ENCODE results near the gene HDAC4.
A peak's percentile ranks its signal among the peaks of the same experiment; 100 is the strongest.

Gene HDAC4

DNA sequence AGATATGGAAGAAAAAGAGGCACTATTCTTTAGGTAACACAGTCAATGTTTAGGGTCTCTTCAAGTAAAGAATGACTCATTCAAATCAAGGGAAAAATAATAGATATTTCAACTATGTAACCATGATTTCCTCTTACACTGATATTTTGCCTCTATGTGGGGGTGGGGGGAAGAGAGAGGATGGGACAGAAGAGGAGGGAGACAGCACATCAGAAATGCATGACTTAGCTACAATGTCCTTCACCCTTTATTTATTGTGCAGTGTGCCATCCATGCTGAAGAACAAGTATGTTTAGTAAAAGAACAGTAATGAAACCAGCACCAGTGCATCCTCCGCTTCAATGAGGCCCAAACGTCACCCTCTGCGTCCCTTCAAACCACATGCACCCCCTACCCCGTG is 204.8 kb downstream of the HDAC4 start:
- DNase-seq: no peak

DNA sequence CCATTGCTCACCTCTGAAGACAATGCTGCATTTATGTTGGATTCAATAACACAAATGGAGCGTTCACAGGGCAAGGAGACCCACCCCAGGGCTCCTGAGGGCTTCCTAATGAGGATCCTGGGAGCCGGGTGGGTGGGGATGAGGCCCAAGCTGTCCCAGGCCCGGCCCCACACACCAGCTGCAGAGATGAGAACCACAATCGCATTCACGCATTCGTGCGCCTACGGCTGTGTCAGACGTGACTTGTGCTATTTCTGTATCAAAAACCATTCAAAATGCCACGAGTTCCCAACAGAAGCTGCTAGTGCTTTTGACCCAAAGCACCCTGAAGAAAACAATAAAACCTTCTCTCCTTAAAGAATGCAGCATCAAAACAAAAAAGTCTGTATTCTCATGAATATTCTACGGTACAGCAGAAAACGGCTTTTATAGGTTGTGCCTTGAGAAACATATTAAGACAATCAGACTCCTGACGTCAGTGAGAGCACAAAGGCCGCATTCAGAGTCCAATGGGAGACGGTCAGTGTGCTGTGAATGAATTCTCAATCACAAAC is 205.4 kb downstream of the HDAC4 start:
- DNase-seq: no peak

DNA sequence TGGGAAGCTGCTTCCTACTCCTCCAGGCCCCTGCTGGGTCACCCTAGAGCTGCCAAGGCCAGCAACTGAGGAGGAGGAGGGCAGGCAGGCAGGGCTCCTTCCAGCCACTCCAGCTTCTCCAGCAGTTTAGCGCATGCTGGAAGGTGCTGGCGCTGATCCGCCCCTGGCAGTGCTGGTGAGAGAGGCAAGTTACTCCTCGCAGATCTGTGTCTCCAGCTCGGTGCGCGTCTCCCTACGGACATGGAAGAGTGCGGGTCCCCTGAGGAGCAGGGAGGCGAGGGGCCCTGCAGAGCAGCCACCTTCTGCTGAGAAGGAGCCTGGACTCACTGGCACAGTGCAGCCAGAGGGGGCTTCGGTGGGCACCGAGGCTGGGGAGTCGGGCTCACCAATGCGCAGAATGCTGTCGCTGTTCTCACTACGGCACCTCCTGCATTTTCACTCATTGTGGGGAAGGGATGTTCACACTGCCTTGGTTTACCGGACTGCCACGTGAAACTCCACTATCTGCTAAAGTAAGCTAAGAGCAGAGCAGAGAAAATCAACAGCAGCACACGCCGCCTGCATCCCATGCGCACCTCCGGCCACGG is 206.0 kb downstream of the HDAC4 start:
- no peak for DNase-seq

DNA sequence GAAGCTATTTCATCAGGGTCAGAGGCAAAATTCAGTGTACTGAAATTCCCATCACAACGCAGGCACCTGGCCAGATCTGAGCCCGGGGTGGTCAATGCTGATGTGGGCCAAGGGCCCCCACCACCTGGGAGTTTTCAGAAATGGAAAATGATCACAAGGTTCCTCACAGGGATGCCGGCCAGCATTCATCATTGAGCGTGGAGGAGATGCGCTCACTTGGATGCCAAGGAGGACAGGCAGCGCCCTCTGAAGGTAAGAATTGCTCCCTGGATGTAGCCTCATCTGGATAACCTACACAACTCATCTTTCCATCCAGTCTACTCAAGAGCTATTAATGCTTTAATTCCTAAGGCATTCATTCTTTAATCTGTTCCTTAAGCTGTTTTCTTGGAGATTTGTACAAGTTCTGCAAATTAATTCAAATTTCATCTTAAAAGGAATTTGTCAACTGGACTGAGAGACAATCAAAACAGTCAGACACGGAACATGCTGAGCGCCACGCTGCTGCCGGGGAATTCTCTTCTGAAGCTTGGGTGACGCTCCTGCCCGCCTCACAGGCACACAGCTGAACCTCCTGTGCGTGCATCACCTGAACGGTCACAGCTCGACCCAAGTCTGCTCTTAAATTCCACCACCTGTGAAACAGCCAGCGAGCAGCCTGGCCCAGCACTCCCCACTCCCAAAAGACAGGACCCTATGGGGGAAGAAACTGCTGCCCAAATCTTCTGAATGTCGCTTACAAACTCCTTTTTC is 206.7 kb downstream of the HDAC4 start:
- DNase-seq: peak in 1 of 2 donors; percentile 3

DNA sequence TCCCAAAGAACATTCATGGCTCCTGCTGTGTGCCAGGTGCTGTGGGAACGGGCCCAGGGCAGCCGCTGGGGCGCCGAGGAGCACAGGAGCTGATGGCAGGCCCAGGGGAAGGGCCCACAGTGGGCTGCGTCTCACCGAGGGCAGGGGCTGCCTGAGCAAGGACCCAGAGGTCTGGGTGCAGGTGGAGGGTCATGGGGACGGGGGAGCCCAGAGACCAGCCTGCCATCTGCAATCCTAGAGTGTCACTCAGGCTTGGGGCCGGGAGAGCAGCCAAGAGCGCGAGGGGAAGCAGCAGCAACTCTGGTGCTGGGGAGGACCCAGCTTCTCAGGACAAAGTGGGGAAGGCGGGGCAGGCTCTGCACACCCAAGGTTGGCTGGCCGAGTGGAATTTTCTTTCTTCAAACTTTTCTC is 207.4 kb downstream of the HDAC4 start:
- peak in 1 of 2 donors; percentile 4 for DNase-seq

DNA sequence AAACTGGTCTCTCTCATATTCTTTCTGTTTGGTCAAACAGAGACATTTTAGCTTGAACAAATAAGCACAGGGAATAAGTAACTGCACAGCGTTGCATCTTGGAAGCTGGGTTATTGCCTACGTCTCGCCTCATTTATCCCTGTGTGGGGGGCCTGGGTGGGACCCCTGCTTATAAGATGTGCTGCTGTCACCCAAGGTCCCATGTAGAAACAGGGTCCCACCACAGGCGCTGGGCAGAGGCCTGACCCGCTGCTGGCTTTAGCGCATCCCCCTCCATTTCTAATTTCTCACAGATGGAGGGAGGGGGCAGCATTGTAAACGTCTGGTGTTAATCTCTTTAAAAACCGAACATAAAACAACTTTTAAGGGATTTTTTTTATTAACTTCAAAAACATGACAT is 207.8 kb downstream of the HDAC4 start:
- DNase-seq: peak in 1 of 2 donors; percentile 4

DNA sequence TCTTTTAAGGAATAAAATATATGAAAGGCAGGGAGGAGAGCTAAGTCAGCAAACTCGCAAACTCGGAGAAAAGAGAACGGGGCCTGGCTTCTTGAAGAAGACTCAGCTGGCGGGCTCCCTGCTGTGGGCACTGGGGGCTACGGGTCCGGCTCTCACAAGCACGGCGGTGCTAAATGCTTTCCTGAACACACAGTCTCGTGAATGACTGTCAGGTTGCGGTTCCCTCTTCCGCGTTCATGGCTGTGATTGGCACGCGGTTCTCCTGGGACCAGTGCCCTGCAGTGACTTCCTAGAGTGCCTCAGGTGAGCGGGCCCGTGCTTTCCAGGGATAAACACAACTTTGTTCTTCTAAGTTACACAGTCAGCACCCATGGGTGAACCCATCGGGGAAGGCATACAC is 208.4 kb downstream of the HDAC4 start:
- peak in 1 of 2 donors; percentile 8 for DNase-seq

DNA sequence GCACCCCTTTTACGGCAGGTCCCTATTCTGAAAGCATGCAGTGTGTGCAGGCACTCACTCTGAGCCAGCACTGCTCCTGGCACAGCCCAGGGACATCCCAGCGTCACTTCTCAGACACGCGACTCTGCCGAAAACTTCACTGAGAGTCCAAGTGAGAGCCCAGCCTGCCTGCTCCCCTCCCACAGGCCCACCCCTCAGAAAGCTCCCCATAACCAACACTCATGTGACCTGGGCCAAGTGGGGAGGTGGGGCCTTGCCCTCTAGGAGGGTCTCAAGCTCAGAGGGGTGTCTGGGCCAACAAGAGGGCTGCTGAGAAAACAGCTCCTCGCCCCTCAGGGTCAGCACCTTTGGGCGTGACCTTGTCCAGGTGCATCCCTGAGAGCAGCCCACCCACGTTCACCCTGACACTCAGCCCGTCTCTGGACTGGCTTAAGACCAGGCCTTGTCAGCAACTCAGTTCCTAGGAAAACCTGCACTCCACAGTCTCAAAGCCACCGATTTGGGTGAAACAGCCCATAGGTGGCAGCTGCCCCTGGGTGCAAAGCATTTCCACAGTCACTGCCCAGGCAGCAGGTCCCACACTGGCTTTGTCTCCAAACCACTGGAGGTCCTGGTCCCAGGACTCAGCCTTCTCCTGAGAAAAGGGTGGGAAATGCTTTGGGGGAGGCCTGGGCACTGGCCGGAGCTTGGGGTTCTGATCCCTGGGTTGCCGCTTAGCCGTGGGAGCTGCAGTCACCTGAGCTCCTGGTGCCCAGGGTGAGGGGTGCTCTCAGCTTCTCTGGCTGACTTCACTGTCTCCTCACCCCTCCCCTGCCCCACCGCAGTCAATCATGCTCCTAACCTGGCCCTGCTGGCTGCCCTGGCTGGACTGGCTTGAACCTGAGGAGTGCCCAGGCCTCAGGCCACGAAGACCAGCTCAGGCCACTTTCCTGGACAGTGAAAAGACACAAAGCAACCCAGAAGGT is 209.6 kb downstream of the HDAC4 start:
- peak in 1 of 2 donors; percentile 10 for DNase-seq

DNA sequence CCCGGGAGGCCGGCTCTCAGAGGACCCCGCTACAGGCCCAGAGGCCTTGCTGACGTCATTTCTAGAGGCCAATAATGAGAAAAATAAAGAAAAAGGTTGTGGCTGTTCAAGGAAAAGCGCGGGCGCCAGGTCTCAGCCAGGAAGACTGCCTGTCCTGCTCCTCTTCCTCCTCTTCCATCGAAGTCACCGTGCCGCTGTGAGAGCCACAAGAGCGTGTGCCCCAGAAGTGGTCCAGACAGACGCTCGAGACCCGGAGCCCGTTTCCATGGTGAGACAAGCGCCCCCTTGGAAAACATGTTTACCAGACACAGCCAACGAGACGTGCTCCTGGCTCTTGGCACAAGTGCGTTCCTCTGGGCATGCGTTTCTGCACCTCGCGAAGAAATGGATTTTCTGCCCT is 210.5 kb downstream of the HDAC4 start:
- DNase-seq: peak in 1 of 2 donors; percentile 5

DNA sequence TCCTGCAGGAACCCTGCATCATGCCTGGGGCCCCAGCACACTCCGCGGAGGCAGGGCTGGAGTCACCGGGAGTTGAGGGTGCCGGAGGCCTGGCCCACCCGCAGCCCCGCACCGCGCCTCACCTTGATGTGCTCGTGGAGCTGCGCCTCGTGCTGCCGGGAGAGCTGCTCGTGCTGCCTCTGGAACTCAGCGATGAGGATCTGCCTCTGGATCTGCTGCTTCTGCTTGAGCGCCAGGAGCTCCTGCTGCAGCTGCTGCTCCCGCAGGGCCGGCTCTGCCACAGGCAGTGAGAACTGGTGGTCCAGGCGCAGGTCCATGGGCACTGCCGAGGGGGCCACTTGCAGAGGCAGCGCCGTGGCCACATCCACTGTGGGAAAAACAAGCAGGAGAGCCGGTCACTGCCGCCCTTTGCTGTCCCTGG is 211.1 kb downstream of the HDAC4 start:
- peak in 1 of 2 donors; percentile 5 for DNase-seq

DNA sequence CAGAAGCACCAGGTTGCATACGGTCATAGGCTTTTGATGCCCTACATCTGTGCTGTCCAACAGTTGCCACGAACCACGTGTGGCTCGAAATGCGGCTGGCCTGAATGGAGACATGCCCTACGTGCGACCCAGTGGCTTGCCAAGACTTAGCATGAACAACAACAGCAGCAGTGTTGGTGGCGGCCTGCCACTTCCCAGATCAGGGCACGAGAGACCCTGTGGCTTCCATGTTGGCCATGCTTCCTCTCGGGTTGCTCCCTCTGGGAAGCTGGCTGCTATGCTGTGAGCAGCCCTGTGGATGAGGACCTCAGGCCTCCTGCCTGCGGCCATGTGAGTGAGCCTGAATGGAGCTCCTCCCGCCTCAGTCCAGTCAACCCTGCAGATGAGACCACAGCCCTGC is 212.3 kb downstream of the HDAC4 start:
- DNase-seq: peak in 1 of 2 donors; percentile 11

DNA sequence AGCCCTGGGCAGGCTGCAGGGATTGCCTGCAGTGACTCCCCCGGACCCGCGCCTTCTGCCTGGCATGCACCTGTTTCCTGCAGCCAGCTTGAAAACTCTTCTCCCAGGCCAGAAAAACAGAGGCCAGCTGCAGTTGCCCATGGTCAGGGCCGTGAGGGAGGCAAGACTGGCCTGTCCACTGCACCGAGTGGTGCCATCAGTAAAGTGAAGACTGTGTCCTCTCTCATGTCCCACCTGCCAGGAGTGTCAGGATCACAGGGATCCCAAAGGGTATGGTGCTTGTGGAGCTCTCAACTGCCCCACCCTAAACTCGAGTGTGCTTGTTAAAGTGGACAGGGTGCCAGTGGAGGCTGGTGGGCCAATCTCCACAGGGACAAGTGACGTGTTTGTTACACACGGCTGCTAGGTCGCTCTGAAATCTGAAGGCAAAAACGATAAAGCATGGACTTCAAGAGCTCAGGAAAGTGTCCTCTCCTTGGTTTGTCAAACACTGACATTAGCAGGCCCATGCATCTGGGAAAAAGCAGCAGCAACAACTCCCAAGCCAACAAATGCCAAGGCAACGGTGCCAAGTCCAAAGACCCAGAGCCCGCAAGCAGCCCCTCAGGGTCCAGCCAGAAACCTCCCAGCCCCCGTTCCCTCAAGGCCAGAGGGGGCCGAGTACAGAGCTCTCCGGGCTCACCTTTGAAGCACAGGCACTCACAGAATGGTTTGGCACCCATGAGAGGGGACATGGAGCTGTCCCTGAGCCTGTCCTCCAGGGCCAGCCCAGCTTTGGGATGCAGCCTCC is 213.2 kb downstream of the HDAC4 start:
- peak in 1 of 2 donors; percentile 5 for DNase-seq

DNA sequence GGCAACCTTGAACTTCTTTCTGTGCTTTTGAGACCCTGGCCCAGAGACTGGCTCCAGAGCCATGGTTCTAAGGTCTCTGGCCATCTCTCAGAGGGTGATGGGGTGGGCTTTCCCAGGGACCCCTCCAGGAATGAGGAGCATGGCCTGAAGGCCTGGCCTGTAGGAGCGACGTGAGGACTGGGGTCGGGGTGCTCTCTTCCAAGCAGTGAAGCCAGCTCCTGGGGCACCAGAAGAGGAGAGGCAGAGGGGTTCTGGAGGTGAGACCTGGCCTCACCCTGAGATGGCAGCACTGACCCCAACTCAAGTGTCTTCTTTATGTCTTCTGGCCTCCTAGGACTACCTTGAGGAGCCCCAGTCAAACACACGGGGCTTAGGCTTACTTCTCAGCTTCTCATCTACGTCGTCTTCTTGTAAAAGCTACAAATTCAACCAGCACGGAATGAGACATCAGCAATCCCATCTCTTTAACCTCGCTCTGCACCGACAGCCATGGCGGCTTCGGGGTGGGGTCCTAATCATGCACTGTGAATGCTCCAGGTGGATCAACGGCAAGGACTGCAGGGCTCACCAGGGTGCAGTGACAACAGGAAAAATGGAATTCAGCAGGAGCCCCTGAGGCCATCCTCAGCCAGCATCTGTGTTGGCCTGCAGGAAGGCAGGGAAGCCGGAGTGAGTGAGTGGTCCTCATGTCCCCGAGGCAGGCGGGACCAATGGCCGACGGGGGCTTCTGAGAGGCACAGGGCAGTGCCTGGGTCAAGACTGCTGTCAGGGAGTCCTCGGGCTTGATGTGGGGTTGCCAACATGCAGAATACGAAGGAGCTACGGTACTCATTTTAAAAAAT is 214.1 kb downstream of the HDAC4 start:
- peak in 1 of 2 donors; percentile 3 for DNase-seq

DNA sequence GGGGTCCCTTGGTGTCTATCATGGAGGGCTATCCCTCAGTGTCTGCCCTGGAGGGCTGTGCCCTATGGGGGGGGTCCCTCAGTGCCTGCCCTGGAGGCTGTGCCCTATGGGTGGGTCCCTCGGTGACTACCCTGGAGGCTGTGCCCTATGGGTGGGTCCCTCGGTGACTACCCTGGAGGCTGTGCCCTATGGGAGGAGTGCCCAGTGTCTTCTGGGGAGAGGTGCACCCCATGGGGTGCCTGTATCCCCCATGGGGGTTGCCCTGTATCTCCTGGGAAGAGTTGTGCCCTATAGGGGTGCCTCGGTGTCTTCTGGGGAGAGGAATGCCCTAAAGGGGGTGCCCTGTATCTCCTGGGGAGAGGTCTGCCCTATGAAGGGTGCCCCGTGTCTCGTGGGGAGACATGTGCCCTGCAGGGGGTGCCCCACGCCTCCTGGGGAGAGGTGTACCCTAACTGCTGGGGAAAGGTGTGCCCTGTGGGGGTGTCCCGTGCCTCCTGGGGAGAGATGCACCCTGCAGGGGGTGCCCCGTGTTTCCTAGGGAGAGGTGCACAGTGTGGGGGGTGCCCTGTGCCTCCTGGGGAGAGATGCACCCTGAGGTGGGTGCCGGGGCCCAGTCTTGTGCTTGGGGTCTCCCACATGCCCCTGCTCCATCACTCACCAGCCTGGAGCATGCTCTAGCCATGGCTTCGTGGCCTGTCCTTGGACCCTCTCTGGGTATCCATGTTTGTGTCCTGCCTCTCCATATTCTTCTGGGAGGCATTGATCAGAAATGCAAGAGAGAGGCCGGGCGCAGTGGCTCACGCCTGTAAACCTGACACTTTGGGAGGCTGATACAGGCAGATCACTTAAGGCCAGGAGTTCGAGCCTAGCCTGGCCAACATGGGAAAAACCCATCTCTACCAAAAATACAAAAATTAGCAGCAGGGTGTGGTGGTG is 215.6 kb downstream of the HDAC4 start:
- peak in 1 of 2 donors; percentile 7 for DNase-seq

DNA sequence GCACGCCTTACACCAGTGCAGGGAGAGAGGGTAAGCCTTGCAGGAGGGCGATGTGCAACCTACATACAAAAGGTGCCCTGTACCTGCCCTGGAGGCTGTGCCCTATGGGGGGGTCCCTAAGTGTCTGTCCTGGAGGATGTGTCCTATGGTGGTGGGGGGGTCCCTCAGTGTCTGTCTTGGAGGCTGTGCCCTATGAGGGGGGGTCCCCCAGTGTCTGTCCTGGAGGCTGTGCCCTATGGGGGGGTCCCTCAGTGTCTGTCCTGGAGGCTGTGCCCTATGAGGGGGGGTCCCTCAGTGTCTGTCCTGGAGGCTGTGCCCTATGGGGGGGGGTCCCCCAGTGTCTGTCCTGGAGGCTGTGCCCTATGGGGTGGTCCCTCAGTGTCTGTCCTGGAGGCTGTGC is 216.6 kb downstream of the HDAC4 start:
- DNase-seq: no peak

DNA sequence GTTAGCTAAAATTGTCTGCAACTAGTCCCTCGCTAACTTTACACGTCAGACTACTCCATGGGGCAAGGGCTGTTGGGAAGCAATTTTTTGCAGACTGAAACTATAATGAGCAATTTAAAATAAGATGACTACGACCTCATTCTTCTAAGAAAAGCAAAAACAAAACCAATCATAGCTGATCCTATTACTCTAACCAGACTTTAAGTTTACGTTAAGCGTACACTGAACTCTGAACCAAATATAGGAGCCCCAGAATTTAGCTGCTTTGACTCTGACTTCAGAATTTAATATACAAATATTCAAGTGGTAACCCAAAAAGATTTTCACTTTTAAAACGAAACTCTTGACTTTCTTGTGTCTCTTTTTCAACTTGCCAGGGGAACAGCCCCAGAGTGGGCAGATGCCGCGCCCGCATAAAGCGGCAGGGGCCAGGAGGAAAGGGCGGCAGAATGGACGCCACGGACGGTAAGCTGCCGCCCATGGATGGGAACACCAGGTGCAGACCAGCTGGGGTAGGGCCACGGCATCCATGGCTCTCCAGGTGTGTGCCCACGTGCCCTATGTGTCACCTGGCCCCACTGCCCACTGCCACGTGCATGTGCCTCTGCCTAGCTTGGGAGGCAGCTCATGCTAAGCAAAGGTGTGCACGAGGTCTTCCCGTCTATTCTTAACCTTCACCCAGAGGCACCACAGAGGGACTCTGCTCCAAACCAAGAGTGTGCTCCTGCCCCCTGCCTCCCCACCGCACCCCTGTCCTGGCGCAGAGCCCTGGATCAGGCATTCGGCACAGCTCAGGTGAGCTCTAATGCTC is 217.6 kb downstream of the HDAC4 start:
- peak in 1 of 2 donors; percentile 8 for DNase-seq

DNA sequence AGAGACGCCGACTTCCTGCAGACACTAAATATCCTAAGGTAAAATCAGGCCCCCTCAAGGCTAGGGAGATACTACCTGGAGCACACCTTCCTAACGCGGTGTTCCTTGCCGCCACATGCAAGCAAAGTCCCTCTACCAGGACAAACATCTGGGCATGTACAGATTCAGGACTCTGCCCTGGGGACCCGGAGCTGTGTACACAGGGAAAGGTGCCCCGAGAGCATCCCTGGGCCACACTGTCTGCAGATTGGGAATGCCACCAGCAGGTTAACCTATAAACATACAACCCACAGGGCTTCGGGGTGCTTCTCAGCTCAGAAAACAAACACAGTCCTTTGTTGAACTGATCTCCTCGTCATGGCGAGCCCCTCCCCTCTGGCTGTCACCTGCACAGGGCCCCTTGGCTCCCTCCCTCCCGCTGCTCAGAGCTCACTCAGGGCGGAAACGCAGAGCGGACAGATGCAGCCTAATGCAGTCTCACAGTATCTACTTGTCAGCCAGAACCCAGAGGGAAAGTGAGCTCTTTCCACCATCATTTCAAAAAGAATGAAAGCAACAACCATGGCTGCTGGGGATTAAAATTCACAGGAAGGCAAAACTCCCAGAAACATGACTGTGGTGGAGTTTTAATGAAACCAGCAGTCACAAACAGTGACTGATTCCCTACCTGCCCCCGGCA is 218.8 kb downstream of the HDAC4 start:
- DNase-seq: peak in 1 of 2 donors; percentile 7
